HG02943 (cell line): Measurements from ENCODE around the gene SNRK.

ENCODE experiments used
- ATAC-seq: cut with Tn5 transposase; IDR thresholded peaks from one replicate; pipeline ENCODE4 v1.9.1; 2021; ENCODE audit warnings: mild to moderate bottlenecking, low read depth, moderate library complexity; ENCODE audit not compliant: unreplicated experiment

The SNRK gene

DNA sequence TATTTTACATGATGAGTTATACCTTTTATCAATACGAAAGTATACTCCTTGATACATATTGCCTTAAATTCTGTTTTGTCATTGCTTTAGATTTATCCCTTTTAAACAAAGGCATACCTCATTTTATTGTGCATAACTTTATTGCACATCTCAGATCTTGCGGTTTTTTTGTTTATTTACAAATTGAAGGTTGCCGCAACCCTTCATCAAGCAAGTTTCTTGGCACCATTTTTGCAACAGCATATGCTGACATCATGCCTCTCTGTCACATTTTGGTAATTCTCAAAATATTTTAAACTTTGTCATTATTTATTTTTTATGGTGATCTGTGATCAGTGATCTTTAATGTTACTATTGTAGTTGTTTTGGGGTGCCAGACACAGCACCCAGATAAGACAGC lies 20.9 kb downstream of the SNRK start:
- ATAC-seq: no peak

DNA sequence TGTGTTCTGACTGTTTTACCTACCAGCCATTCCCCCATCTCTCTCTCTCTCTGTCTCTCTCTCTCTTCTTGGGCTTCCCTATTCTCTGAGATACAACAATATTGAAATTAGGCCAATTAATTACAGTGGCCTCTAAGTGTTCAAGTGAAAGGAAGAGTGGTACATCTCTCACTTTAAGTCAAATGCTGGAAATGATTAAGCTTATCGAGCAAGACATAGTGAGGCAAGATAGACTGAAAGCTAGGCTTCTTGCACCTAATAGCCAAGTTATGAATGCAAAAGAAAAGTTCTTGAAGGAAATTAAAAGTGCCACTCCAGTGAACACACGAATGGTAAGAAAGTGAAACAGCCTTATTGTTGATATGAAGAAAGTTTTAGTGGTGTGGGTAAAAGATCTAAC lies 21.3 kb downstream of the SNRK start:
- ATAC-seq: no peak

DNA sequence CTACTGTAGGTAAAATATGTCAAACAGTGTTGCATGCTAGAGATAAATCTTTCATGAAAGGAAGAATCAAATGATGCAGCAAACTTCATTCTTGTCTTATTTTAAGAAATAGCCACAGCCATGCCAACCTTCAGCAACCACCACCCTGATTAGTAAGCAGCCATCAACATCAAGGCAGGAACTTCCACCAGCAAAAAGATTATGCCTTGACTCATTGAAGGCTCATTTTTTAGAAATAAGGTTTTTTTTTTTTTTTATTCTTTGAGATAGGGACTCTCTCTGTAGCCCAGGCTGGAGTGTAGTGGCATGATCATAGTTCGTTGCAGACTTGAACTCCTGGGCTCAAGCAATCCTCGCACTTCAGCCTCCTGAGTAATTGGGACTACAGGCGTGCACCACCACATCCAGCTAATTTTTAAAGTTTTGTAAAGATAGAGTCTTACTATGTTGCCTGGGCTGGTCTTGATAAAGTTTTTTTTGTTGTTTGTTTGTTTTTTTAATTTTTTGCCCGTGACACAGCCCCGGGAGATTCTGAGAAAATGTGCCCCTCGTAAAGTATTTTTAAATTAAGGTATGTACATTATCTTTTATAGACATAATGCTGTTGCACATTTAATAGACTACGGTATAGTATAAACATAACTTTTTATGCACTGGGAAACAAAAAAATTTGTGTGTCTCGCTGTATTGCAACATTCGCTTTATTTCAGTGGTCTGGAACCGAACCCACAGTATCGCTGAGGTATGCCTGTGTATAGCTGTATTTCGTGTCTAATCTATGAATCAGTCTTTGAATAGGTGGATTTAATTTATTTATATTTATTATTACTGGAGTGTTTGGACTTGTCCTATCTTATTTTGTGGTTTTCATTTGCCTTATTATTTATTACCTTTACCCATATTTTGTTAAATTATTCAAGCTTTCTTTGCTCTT lies 23.3 kb downstream of the SNRK start:
- ATAC-seq: no peak

DNA sequence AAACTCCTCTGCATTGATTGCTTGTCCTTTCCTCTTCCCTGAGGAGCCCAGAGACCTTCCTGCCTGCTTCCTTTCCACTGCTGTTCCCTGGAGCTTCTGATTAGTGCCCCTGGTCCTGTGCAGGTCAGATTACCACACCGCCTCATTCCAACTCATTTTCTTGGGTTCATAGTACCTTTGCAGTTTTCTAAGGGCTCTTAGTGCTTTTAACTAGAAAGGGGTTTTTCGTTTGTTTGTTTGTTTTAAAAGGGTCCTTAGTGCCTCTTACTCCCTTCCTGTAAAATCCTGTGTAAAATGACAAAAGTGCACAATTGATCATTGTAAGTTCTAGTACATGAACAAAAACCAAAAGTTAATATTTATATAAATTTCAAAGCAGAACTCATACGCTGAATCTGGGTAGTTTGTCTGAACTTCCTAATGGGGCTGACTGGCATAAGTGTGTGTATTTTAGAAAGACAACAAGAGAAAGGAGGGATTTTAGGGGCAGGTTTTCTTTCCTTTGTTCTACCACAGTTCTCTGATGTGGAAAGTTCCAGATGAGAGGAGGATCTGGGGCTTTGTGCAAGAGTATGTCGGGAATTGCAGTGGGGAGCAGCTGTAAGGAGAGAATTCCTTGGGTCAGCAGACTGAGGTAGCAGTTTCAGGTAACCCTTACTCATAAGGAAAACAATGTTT lies 30.6 kb downstream of the SNRK start:
- no peak for ATAC-seq

DNA sequence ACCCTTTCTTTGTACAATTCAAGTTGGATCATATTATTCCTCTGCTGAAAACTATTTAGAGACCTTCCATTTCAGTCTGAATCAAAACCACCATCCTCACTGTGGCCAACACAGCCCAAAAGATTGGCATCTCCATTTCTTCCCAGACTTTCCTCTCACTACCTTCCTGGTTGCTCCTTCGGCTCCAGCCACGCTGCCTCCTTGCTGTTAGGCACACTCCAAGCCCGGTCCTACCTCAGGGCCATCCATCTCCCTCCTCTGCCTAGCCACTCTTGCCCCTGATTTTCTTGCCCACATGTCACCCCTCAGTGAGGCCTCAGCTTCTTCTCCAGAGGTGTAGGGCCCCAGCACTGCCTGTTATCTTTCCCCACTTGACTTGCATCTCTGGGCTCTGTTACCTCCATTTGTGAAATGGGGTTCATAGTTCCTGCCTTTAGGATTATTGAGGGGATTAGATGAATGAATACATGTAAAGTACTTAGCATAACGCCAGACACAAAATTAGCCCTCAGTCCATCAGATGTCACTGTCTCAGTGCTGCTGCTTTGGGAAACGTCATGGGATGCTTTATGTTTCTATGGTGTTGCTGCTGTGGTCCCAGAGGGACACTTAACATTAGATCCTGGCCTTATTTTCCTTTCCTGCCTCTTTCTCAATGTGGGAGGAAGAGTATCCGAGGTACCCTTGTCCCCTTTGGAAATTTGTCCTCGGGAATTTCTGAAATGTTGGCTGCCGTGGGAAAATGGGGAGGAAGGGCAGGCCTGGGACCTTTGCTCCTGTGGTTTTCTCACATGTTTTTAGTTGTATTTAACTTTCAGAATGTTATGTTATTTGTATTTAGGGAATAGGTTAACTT lies 31.3 kb downstream of the SNRK start:
- no peak for ATAC-seq

DNA sequence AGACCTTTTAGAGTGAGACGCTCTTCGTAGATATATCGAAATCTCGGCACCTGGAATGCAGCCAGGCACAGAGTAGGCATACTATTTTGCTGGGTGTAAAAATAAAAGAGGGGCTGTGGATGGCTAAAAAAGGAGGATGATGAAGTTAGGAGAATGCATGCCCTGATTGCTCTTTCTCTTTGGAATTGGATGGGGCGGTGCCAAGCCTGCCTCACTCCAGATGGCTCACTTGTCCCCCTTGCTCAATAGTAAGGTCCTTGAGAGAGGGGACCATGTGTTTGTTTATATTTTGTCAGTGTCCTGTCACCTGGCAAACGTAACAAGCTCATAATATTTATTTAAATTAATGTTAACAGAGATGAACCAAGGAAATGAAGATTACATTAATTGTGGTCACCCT lies 33.0 kb downstream of the SNRK start:
- no peak for ATAC-seq

DNA sequence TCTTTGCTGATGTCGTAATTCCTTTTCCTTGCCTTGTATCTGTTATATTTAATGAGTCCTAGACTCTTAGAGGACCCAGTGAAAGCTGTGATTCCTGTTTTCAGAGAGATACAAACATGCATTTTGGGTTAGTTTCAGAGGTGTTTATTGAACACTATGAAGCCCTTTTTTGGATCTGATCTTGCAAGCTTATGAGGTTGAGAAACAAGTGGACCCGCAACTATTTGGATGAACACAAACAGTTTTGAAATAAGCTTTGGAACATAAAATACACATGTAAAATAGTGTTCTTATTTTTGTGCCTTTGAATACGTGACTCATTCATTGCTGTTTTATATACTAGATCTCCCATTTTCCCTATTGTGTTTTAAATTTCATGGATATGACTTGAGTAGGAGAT lies 33.5 kb downstream of the SNRK start:
- ATAC-seq: no peak

DNA sequence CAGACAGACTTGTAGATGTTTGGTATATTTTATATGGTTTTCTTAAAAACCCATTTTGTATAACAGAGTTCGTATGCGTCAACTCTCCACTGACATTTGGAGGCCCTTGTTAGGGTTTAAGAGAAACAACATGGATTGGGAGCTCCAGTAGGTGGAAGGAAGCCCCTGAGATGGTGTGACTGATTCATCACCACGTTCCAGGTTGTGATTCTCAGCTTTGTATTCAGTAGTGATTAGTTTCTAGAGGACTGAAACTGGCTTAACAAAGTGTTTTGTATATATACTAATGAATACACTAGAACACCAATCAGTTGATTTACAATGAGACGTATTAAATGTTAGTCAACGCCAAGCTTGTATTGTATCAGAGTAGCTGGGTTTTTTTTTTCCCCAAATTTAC lies 33.9 kb downstream of the SNRK start:
- ATAC-seq: no peak

DNA sequence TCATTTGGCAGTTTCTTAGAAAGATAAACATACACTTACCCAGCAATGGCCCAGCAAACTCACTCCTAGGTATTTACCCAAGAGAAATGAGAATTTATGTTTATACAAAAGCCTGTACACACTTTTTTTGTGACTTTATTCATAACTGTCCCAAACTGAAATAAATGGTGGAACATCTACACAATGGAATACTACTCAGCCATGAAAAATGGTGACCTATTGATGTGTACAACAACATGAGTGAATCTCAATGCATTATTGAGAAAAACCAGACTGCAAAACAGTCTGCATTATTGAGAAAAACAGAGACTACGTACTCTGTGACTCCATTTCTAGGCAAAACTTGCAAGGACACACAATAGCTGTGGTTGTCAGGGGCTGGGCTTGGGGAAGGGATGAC lies 37.2 kb downstream of the SNRK start:
- ATAC-seq: no peak

DNA sequence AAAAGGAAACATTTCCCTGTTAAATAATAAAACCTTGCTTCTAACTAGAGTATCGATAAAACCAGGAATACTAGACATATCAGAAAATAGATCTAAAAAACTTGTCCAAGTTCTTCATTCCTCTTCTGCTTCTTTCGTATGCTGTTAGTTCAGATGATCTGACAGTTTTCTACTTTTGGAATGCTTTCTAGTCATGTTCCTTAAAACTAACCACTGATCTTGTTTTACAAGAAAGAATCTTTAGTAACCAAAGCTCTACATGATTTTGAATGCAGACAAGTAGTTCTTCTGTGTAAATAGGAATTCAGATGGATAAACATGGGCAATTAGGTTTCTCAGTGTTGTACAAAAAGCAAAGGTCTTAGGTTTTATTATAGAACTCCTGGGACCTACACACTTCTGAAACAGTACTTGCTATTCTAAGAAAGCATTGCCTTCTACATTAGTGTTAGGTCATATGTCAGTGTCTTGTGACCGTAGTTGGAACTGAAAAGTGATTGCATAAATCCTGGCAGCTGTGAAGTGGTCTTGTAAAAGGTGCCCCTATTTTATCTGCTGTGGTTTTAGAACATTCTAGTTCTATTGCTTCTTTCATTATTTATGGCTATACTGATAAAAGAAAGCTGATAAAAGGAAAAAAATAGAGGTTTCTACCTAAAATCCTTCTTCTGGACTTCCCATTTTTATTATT lies 40.7 kb downstream of the SNRK start:
- no peak for ATAC-seq

DNA sequence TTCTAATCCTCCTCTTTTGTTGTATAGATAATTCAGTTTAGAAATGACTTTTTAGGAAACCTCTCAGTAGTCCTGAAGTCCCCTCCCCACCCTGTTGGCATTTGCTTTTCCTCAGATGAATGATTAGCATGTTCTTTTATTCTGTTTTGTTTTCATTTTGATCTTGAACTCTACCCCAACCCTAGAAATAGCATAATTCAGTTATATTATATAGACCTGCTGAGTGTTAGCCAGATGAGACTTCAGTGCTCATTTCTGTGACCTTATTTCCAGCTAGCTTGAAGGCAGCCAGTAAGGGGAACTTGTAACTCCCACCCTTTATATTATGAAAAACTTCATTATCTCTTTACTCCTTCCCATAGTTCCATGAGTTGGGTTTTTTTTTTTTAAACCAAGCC lies 41.2 kb downstream of the SNRK start:
- ATAC-seq: no peak

DNA sequence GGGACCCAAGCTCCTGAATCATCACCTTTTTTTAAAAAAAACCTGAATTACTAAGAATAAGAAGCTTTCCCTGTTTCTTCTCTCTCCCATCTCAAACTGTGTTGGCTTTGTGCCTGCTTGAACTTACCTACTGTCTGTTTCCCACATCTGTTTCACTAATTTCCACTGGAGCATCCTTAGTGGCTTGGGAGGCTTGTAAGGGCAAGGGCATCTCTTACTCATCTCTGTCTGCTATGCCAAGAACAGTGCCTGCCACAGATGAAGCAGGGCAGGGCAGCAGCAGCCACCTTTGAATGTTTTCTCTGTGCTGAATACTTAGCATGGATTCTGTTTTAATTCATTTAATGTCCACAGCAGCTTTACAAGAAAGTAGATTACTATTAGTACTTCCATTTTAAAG lies 42.3 kb downstream of the SNRK start:
- no peak for ATAC-seq

DNA sequence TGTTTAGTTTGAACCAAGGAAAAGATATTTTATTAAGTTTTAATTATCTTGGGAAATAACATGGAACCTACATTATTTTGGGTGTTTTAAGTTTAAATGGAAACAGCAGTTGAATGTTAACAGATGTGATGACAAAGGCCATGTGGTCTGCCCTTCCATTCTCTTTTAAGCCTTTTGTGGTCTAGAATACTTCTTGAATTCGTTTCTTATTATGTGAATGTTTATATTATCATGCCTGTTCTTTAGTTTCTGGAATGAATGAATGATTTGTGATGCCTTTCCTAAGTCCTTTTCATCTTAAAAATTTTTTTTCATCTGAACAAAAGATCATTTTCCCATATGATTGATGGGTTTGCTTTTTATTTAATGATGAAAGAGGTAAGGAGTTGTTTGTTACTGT lies 44.6 kb downstream of the SNRK start:
- no peak for ATAC-seq

DNA sequence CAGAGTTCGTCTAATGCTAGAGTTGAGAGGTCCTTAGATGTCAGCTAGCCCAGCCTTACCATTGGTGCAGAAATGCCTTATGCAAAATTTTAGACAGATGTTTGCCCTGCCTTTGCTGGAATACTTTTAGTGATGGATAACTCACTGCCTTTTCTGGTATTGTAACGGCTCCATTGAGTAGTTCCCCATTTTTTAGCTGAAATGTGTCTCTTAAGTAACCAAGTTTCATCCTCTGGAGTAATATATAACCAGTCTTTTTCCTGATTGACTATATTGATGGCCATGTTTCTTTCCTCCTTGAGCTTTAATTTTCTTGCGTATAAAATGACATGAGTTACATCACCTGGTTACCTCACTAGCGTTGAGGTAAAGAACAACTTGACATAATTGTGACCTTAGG lies 45.0 kb downstream of the SNRK start:
- ATAC-seq: no peak

DNA sequence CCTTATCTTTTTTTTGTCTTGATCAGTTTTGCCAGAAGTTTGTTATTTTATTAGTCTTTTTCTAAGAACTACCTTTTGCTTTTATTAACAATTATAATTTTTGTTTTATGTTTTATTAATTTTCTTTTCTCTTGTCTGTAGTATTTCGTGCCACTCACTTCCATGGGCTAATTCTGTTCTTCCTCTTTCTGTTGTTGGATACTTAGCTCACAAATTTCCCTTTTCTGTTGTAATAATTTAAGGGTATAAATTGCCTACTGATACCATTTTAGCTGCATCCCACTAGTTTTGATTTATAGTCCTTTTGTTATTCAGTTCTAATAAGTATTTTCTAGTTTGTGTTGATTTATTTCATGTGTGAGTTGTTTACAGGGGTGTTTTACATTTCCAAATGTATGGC lies 48.6 kb downstream of the SNRK start:
- ATAC-seq: no peak

DNA sequence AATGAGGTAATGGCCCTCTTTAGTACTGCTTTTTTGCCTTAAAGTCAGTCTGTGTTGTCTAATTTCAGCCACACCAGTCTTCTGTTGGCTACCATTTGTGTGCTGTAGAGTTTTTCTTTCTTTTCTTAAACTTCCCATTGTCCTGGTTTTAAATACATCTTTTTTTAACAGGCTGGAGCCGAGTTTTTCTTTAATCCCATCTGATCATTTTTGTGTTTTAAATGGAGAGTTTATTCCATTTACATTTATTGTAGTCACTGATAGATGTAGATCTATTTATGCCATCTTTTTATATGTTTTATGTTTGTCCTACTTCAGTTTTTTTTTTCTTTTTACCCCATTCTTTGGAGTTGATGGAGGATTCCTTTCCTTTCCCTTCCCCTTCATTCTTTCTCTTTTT lies 49.5 kb downstream of the SNRK start:
- no peak for ATAC-seq

DNA sequence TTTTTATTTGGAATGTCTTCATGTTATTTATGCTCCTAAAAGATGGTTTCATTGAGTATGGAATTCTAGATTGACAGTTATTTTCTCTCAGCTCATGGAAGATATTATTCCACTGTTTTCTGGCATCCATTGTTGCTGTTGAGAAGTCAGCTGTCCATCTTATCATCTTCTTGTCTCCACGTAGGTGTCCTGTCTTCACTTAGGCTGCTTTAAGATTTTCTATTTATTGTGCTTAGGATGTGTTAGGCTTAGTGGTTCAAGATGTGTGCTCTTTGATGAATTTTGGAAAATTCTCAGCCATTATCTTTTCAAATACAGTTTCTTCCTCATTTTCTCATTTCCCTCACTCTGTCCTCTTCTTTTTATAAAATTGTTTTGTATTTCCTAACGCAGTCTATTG lies 52.0 kb downstream of the SNRK start:
- ATAC-seq: no peak

DNA sequence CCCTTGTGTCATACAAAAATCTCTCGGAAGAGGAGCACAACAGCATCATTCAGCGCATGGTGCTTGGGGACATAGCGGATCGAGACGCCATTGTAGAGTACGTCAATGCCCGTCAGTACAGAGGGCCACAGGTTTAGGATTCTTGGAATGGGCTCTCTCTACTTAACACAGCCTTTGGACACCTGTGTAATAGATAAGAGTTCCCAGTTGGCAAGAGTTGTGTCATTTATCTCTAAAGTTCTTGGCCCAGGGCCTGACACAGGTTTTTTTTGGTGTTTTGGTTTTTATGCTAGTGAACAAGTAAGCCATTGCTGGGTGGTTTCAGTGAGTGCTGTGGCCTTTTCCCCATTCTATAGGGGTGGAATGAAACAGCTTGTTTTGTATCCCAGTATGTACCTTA lies 54.1 kb downstream of the SNRK start:
- no peak for ATAC-seq

DNA sequence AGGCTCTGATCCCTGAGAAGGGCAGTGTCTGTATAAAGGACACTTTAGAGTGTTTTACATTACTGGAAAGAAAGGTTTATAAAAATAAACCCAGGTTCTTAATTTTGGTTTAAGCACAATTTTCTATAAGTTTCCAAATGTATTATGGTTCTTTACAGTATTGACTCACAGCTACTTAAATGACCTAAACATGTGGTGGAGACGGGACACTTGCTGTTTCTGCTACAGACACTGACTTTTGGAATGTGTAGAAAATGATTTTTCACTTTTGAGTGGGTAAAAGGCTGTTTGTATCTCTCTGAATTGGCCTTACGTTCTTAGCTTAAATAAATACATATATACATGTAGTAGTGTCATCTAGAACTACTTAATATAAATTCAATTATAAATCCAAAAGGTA lies 55.4 kb downstream of the SNRK start:
- no peak for ATAC-seq

DNA sequence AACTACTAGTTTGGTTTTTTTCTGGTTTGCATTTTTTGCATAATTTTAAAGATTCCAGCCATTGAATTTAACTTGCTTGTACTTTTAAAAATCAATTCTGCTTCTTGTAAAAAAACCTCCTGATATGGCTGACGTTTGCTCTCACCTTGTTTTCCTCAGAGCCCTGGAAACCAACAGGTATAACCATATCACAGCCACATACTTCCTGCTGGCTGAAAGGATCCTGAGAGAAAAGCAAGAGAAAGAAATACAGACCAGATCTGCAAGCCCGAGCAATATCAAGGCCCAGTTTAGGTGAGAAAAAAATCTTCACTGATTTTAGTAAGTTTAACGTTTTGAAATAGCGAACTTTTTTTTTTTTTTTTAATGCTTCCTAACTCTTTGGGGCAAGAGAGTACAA lies 56.8 kb downstream of the SNRK start:
- ATAC-seq: no peak

DNA sequence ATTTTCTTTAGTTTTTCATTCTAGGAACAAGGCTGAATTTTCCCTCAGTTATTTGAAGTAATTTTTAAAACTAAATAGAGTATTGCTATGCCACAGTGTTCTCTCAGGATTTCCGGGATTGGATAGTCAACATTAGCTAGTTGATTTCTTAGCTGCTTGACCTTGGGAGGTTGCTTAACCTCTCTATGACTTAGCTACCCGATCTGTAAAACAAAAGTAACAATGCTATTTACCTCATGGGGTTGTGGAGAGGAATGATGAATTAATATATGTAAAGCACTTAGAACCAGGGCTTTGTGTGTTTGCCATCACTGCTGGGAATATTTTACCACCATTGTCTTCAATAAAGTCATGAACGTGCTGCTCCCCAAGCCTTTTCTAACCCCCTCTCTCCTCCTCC lies 57.5 kb downstream of the SNRK start:
- ATAC-seq: no peak
